Calu3 (cell line): ENCODE results near the gene FMN1. TPM values are rescaled to one million over a fixed set of nuclear protein-coding genes. Genes with fewer than 3 reads are reported as not detected.

Experiments
- BruUV-seq: library from RNA; stranded (reverse); fragments of 400-500 nt; replicated peaks from 2 replicates; lab custom pipeline; 2021; lab: Mats Ljungman, UMichigan
- CTCF ChIA-PET: fragments of 300-600 bp; sonication (Branson Sonifier 250); formaldehyde crosslinking; loops from one replicate; lab custom pipeline; 2022; ENCODE audit warnings: antibody characterized with exemption; lab: Charles Lee
- DNase-seq: peaks from one replicate; pipeline ENCODE4 v3.0.0; 2022
- H3K27ac Mint-ChIP-seq: one replicate; pipeline ENCODE4 v1.8.0; 2022; ENCODE audit warnings: mixed read lengths; ENCODE audit not compliant: unreplicated experiment
- H3K27me3 Mint-ChIP-seq: one replicate; pipeline ENCODE4 v1.8.0; 2022; ENCODE audit warnings: mixed read lengths; ENCODE audit not compliant: unreplicated experiment
- H3K36me3 Mint-ChIP-seq: one replicate; pipeline ENCODE4 v1.8.0; 2022; ENCODE audit warnings: mild to moderate bottlenecking, moderate library complexity, mixed read lengths; ENCODE audit not compliant: insufficient read depth, unreplicated experiment
- H3K4me1 Mint-ChIP-seq: one replicate; pipeline ENCODE4 v1.8.0; 2022; ENCODE audit warnings: mild to moderate bottlenecking, low read depth, mixed read lengths; ENCODE audit not compliant: unreplicated experiment
- H3K4me3 Mint-ChIP-seq: one replicate; pipeline ENCODE4 v1.8.0; 2022; ENCODE audit warnings: mild to moderate bottlenecking, low read depth, moderate library complexity, mixed read lengths; ENCODE audit not compliant: unreplicated experiment
- H3K9me3 Mint-ChIP-seq: one replicate; pipeline ENCODE4 v1.8.0; 2022; ENCODE audit warnings: low read depth, mixed read lengths; ENCODE audit not compliant: unreplicated experiment
- intact Hi-C: fragments of 100-400 bp; cut with micrococcal nuclease; formaldehyde crosslinking; loops from one replicate; pipeline ENCODE4 v1.10.0; 2022; ENCODE audit not compliant: unreplicated experiment
- total RNA-seq: library from RNA; stranded (reverse); gene quantifications from 2 replicates; pipeline ENCODE4 v1.2.3, GENCODE V29; 2022
- TF ChIP-seq, protein P1 (sequence below): fragments of 200-600 bp; IDR thresholded peaks from one replicate; pipeline ENCODE4 v1.8.0; 2022; ENCODE audit warnings: antibody characterized with exemption; ENCODE audit not compliant: unreplicated experiment

The FMN1 gene
- total RNA-seq, 1 experiment from 2014 or later: 7.1 TPM

DNA sequence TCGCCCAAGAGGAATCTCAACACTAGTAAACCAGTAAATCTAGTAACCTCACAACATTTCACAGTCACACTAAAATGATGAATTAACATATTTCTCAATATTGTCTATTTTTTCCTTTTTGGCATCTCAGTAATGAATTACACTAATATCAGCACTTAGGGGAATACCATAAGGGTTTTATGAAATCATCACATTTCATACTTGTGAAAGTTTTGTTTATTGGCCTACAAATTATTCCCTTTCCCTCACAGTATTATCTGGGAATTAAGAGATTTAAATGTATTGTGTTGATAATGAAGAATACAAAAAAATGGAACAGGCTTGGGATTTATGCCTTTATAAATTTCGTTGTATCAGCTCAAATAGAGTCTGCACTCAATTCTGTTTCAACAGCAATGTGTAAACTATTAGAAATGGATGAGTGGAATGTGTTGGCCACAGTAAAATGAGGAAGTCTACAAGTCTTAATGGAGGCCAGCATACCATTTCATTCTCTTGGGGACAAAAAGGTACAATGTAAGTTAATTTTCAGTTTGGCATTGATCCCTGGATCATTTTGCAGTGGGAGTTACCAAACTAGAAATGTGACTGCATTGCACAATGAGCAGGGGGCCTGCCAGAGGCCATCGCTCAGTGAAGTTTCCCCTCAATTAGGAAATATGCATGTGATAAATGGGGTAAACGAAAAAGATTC lies 195.4 kb downstream of the FMN1 start:
- Mint-ChIP-seq H3K4me3 (no peak overlapping the region), H3K4me1 (no peaks in the 10 kb centered on the region), H3K9me3 (no peaks in the 10 kb centered on the region), H3K36me3 (no peaks in the 10 kb centered on the region), H3K27ac (no peak overlapping the region), H3K27me3 (no peaks in the 10 kb centered on the region)
- TF ChIP-seq, protein P1, sequence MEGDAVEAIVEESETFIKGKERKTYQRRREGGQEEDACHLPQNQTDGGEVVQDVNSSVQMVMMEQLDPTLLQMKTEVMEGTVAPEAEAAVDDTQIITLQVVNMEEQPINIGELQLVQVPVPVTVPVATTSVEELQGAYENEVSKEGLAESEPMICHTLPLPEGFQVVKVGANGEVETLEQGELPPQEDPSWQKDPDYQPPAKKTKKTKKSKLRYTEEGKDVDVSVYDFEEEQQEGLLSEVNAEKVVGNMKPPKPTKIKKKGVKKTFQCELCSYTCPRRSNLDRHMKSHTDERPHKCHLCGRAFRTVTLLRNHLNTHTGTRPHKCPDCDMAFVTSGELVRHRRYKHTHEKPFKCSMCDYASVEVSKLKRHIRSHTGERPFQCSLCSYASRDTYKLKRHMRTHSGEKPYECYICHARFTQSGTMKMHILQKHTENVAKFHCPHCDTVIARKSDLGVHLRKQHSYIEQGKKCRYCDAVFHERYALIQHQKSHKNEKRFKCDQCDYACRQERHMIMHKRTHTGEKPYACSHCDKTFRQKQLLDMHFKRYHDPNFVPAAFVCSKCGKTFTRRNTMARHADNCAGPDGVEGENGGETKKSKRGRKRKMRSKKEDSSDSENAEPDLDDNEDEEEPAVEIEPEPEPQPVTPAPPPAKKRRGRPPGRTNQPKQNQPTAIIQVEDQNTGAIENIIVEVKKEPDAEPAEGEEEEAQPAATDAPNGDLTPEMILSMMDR: no peak
- CTCF ChIA-PET: no interaction called here
- no TSS peak for BruUV-seq
- DNase-seq: no peak
- intact Hi-C loops: loop anchor here (10.0 kb wide), 1 partner anchor 154 kb away; no protein-coding TSS in a partner anchor

DNA sequence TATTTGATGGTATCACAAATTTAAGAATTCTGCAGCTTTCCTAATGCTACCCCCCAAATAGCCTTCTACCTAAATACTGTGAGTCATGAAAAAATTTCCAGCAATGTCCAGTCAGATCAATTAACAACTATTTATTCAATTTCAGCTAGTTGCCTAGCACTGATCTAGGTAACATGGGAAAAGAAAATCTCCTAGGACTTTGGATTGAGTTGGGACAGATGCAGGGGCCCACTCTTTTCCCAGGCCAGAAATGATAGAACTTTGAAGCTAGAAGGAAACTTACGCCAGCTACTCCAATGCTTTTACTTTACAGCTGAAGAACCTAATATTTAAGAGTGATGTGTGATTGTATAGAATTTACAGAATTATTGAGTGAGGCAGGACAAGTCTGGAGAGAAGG lies 196.3 kb downstream of the FMN1 start:
- Mint-ChIP-seq H3K27me3 (no peaks in the 10 kb centered on the region), H3K27ac (no peak overlapping the region), H3K36me3 (no peaks in the 10 kb centered on the region), H3K4me3 (no peak overlapping the region), H3K4me1 (no peaks in the 10 kb centered on the region), H3K9me3 (no peaks in the 10 kb centered on the region)
- intact Hi-C loops: loop anchor here (10.0 kb wide), 1 partner anchor 153 kb away; no protein-coding TSS in a partner anchor
- BruUV-seq: no TSS peak
- DNase-seq: no peak
- TF ChIP-seq, protein P1: no peak
- CTCF ChIA-PET: no interaction called here

DNA sequence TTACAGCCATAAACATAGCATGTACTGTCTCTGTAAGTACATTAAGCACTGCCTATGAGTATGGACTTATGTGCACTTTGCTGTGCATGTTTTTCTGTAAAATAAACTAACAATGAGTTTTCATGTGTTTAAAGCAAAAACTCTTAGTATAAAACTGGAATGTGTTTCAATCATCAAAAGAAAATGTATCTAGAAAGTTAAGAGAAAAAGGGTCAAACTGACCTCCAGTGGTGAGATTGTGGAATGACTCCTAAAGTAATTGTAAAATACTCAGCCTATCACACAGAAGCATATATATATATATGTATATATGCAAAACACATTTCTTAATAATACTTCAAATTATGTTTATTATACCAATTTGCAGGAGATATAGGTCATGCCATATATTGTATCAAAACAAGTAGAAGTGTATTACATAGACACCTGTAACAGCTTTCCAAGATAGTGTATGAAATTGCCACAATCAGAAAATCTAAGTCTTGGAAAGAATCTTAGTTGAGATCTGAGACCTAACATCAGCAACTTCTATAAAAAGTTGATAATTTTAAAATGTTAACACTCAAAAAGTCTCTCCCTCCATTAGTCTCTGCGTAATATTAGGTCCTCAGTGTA lies 199.6 kb downstream of the FMN1 start:
- Mint-ChIP-seq H3K27me3 (no peaks in the 10 kb centered on the region), H3K4me1 (no peaks in the 10 kb centered on the region), H3K36me3 (no peaks in the 10 kb centered on the region), H3K27ac (no peak overlapping the region), H3K9me3 (no peaks in the 10 kb centered on the region), H3K4me3 (no peak overlapping the region)
- no peak for DNase-seq
- no TSS peak for BruUV-seq
- CTCF ChIA-PET: no interaction called here
- TF ChIP-seq, protein P1: no peak
- intact Hi-C loops: loop anchor here (10.0 kb wide), 1 partner anchor 150 kb away; no protein-coding TSS in a partner anchor

DNA sequence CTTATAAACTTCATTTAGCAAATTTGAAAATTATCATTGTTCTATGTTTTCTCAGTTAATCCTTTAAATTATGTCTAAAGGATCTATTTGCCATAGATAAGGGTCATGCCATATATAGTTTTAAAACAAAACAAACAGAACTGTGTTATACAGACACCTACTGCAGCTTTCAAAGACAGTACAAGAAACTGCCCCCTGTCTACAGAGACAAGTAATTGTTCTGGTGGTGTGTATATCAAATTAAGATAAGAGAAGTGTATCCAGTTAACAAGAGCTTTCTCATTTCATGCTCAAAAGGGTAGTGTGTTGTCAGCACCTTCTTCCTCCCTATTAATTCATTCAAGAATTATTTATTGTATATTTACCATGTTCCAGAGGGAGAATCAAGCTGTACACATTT lies 201.2 kb downstream of the FMN1 start:
- H3K36me3 Mint-ChIP-seq: no peaks in the 10 kb centered on the region
- CTCF ChIA-PET: no interaction called here
- H3K9me3 Mint-ChIP-seq: no peaks in the 10 kb centered on the region
- H3K4me1 Mint-ChIP-seq: no peaks in the 10 kb centered on the region
- intact Hi-C loops: loop anchor here (2.0 to 10.0 kb wide), 2 partner anchors 148 to 330 kb away; no protein-coding TSS in a partner anchor
- TF ChIP-seq, protein P1: no peak
- H3K4me3 Mint-ChIP-seq: no peak overlapping the region
- no peak for DNase-seq
- no peak overlapping the region for H3K27ac Mint-ChIP-seq
- no TSS peak for BruUV-seq
- no peaks in the 10 kb centered on the region for H3K27me3 Mint-ChIP-seq
